HPDE6-E6E7 (cell line): ENCODE measurements around the gene SLIT3.

Experiments
- DNase-seq: peaks from one replicate; pipeline ENCODE4 v3.0.0; 2011; ENCODE audit warnings: missing footprints; ENCODE audit errors: extremely low spot score

Gene SLIT3

GRCh38 chr5:169104937-169105494, 195.9 kb downstream of the SLIT3 start:
- DNase-seq, result no peak

- DNase-seq, result no peak
Measured at GRCh38 chr5:169103586-169104181, 197.3 kb downstream of the SLIT3 start.

GRCh38 chr5:169101966-169102365, 199.0 kb downstream of the SLIT3 start:
- no peak for DNase-seq

GRCh38 chr5:169100735-169101075, 200.2 kb downstream of the SLIT3 start:
- no peak for DNase-seq

GRCh38 chr5:169099801-169100734, 200.9 kb downstream of the SLIT3 start:
- DNase-seq, result no peak

GRCh38 chr5:169098331-169099121, 202.4 kb downstream of the SLIT3 start:
- DNase-seq, result no peak

- DNase-seq, result no peak
Measured at GRCh38 chr5:169097374-169098326, 203.3 kb downstream of the SLIT3 start.

GRCh38 chr5:169095976-169096375, 205.0 kb downstream of the SLIT3 start:
- no peak for DNase-seq

GRCh38 chr5:169095410-169095960, 205.5 kb downstream of the SLIT3 start:
- DNase-seq, result no peak

GRCh38 chr5:169094586-169095409, 206.1 kb downstream of the SLIT3 start:
- DNase-seq, result no peak

GRCh38 chr5:169091396-169091980, 209.5 kb downstream of the SLIT3 start:
- DNase-seq, result no peak

GRCh38 chr5:169089343-169089742, 211.6 kb downstream of the SLIT3 start:
- no peak for DNase-seq

GRCh38 chr5:169088028-169088725, 212.8 kb downstream of the SLIT3 start:
- no peak for DNase-seq

GRCh38 chr5:169085636-169086035, 215.3 kb downstream of the SLIT3 start:
- DNase-seq, result no peak

- DNase-seq, result no peak
Measured at GRCh38 chr5:169085212-169085611, 215.7 kb downstream of the SLIT3 start.

GRCh38 chr5:169084775-169085174, 216.2 kb downstream of the SLIT3 start:
- no peak for DNase-seq

GRCh38 chr5:169083394-169084018, 217.4 kb downstream of the SLIT3 start:
- no peak for DNase-seq

- no peak for DNase-seq
Measured at GRCh38 chr5:169081000-169081724, 219.8 kb downstream of the SLIT3 start.
